NB4 (cell line): ENCODE measurements around the gene MRPS35.

Experiments used
- CTCF ChIP-seq: IDR thresholded peaks from one replicate; pipeline ENCODE4 v1.5.1; 2012; ENCODE audit warnings: low read depth, low read length
- MAX ChIP-seq: IDR thresholded peaks from 2 replicates; pipeline ENCODE4 v1.6.1; 2011; ENCODE audit warnings: low read depth, low read length

- TF ChIP-seq CTCF (no peak), MAX (no peak)
These were observed 71.8 kb downstream of the MRPS35 start for GRCh38 chr12:27782481-27782880.
